DMS79 treated with DMSO at 0.1 percent for 48 hours (cell line): ENCODE data around the gene CFAP210.

Experiments used
- DNase-seq: peaks from one replicate; lab custom pipeline; 2025; lab: John Stamatoyannopoulos, UW

Gene CFAP210

GRCh38 chr2:169672406-169672805 is 21.8 kb downstream of the CFAP210 start:
- DNase-seq = no peak

DNA sequence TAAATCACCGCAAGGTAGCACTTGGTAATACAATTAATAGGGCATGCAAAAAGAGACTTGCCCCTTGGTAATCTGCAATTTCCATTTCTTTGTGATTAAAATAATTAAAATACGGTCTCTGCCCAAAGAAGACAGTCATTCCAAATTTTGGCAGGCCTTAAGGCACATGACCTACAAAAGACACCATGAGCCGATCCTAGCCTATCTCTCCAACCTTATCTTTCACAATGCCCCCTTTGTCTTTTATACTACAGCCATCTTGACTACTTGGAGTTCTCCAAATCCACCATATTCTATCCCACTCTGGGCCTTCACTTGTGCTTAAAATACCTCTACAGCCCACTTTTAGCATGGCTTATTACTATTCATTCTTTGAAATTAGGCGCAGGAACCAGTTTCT is 23.3 kb downstream of the CFAP210 start:
- DNase-seq = no peak

GRCh38 chr2:169670215-169670651 is 24.0 kb downstream of the CFAP210 start:
- no peak for DNase-seq

GRCh38 chr2:169667583-169667982 is 26.6 kb downstream of the CFAP210 start:
- DNase-seq = no peak

DNA sequence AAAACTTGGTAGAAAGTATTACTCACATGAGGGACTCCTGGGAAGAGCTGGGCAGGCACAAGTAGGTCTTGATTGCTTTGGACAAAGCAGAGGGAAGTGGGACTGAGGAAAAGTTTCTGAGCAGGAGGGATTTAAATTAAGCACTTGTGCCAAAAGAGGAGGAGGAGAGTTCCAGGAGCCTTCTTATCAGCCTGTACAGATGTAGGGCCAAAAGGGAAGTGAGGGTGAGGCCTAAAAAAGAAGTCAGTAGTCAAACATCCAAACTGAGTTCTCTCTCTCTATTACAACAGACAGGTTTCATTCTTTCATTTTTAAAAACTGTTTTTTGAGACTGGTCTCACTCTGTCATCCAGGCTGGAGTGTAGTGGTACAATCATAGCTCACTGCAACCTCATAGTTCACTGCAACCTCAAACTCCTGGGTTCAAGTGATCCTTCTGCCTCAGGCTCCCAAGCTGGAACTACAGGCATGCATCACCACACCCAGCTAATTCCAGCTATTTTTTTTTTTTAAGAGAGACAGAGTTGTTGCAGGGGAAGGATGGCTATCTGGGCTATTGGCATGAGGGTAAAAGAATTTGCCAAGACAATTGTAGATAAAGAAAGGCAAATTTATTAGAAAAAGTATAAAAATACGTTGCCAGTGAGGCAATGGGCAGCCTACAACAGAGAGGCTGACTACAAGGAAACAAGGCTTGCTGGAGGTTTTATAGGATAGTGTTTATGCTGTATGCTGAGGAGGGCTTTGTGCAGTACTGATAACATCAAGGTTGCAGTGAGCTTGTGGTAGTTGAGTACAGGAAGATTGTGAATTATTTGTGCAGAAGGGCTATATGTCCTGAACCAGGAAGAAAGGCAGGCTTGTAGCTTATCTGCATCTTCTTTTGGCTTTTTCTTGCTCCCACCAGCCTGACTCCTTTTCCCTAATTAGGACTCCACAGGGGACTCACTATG is 29.0 kb downstream of the CFAP210 start:
- no peak for DNase-seq

GRCh38 chr2:169664600-169664977 is 29.6 kb downstream of the CFAP210 start:
- no peak for DNase-seq

- DNase-seq = no peak
Measured at GRCh38 chr2:169663247-169663646, 31.0 kb downstream of the CFAP210 start.

DNA sequence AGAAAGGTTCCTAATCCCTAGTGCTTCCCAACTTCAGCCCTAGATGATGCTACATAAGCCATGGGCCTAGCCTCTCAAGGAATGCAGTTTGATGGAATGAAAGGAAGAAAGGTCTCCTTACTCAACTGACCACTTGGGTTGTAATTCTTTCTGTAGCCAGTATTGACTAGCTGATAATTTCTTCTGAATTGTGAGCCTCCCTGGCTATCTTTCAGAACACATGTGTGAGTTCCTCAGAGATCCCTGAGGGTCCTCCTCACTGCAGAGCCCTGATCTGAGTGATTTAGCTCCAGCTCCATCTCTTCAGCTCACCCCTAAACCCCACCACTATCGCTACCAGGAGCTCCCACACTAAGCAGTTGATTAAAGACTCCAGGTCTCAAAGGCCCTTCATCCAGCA is 31.5 kb downstream of the CFAP210 start:
- DNase-seq = no peak

DNA sequence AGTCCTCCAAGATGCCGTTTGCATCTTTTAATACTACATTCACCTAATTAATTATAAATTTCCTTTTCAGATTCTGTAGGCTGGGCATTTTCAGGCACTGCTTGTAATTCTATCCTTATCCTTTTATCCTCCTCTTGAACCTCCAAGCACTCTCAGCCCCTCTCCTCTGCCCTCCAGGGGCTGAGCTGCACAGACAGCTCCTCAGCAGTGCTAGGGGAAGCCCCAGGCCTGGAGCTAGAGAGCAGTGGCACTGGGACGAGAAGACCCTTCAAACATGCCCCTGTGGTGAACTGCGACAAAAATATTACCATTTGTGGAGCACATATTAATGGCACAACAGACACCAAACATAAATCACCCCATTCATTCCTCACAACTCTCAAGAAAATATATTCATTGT is 32.9 kb downstream of the CFAP210 start:
- DNase-seq = peak; percentile 80

DNA sequence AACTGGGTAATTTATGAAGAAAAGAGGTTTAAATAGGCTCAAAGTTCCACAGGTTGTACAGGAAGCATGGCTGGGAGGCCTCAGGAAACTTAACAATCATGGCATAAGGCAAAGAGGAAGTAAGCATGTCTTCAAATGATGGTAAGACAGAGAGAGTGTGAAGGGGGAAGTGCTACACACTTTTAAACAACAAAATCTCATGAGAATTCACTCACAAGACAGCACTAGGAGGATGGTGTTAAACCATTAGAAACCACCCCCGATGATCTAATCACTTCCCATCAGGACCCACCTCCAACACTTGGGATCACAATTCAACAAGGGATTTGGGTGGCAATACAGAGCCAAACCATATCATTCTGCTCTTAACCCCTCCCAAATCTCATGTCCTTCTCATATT is 34.9 kb downstream of the CFAP210 start:
- no peak for DNase-seq

DNA sequence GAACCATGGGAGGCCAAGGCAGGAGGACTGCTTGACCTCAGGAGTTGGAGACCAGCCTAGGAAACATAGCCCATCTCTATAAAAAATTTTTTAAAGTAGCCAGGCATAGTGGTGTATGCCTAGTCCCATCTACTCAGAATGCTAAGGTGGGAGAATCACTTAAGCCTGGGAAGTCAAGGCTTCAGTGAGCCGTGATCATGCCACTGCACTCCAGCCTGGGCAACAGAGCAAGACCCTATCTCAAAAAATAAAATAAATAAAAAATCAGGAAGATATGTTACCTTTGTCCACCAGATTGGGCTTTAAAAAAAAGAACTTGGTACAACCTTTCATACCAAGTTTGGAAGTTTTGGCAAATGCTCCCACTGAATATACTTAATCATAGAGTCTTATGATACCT is 35.3 kb downstream of the CFAP210 start:
- DNase-seq = no peak

GRCh38 chr2:169656164-169656563 is 38.0 kb downstream of the CFAP210 start:
- no peak for DNase-seq

- DNase-seq = no peak
Measured at GRCh38 chr2:169653636-169654035, 40.6 kb downstream of the CFAP210 start.

GRCh38 chr2:169649278-169649677 is 44.9 kb downstream of the CFAP210 start:
- DNase-seq = no peak

GRCh38 chr2:169647496-169647895 is 46.7 kb downstream of the CFAP210 start:
- DNase-seq = no peak

DNA sequence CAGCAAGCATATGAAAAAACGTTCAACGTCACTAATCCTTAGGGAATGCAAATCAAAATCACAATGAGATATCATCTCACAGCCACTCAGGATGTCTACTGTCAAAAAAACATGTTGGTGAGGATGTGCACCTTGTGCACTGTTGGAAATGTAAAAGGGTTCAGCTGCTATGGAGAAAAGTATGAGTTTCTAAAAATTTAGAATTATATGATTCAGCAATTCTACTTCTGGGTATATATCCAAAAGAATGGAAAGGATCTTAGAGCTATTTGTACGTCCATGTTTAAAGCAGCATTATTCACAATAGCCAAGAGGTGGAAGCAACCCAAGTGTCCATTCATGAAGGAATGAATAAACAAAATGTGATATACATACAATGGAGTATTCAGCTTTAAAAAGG is 50.0 kb downstream of the CFAP210 start:
- no peak for DNase-seq

GRCh38 chr2:169641464-169641863 is 52.7 kb downstream of the CFAP210 start:
- DNase-seq = no peak

DNA sequence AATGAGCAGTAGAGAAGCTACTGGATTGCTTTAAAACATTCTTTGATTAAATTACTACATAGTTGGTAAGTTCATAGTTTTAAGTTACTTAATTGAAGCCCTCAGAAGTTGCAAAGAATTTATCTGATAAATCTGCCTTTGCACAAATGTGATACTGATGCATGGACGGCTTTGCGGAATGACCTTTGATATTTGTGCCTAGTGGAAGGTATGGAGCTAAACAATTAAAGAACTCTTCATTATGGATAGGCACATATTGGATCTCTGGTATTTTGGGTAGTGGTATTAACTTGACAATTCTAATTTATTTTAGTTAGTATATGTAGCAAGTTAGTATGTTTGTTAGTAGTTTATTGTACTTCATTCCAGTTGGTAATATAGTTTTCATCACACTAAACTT is 54.1 kb downstream of the CFAP210 start:
- no peak for DNase-seq

GRCh38 chr2:169637620-169638019 is 56.6 kb downstream of the CFAP210 start:
- no peak for DNase-seq

DNA sequence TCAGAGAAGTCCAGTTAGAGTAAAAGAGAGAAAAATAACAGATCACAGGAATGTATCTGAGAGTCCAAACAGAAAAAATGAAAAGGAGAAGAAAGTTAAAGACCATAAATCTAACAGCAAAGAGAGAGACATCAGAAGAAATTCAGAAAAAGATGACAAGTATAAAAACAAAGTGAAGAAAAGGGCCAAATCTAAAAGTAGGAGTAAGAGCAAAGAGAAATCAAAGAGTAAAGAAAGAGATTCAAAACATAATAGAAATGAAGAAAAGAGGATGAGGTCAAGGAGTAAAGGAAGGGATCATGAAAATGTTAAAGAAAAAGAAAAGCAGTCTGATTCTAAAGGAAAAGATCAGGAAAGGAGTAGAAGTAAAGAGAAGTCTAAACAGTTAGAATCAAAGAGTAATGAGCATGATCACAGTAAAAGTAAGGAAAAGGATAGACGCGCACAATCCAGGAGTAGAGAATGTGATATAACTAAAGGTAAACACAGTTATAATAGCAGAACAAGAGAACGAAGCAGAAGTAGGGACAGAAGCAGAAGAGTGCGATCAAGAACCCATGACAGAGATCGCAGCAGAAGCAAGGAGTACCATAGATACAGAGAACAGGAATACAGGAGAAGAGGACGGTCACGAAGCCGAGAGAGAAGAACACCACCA is 57.6 kb downstream of the CFAP210 start:
- DNase-seq = no peak

DNA sequence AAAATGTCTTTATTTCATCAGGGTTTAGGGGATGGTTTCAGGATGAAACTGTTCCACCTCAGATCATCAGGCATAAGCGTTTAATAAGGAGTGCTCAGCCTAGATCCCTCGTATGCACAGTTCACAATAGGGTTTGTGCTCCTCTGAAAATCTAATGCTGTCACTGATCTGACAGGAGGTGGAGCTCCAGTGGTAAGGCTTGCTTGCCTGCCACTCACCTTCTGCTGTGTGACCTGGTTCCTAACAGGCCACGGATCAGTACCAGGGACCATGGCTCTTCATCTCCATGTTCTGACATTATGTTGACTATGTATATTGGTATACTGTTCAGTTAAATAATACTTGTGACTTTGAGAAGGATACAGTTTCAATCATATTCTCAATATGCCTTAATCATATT is 68.4 kb downstream of the CFAP210 start:
- DNase-seq = no peak

- DNase-seq = no peak
Measured at GRCh38 chr2:169623235-169623634, 71.0 kb downstream of the CFAP210 start.

- DNase-seq = no peak
Measured at GRCh38 chr2:169620509-169620908, 73.7 kb downstream of the CFAP210 start.
